Endothelial cell of umbilical vein (primary cell): ENCODE data around the gene RNF224. TPM values are rescaled to one million over a fixed set of nuclear protein-coding genes. Genes with fewer than 3 reads are reported as not detected.

ENCODE experiments used
- BruUV-seq: library from RNA; stranded (reverse); fragments of 400-500 nt; replicated peaks from 2 replicates; lab custom pipeline; 2021; lab: Mats Ljungman, UMichigan
- CTCF ChIA-PET: fragments of 300-600, 350-600 bp; sonication (Branson Sonifier 250); formaldehyde crosslinking; loops from one replicate; lab custom pipeline; 2021; ENCODE audit warnings: antibody characterized with exemption, inconsistent platforms; lab: Charles Lee
- POLR2A ChIA-PET: fragments of 300-600, 350-600 bp; sonication (Branson Sonifier 250); formaldehyde crosslinking; loops from one replicate; lab custom pipeline; 2021; ENCODE audit warnings: antibody characterized with exemption, inconsistent platforms; lab: Charles Lee
- DNase-seq: peaks from one replicate; pipeline ENCODE4 v3.0.0-alpha.2; 2011; ENCODE audit warnings: low read depth, low spot score
- FAIRE-seq: peaks from 2 replicates; lab custom pipeline; 2011; peaks lifted over from hg19 to GRCh38; lab: Jason Lieb, UNC
- H2AFZ ChIP-seq: 2 replicates; pipeline ENCODE4 v1.6.0; 2012; ENCODE audit warnings: low read depth, low read length, control low read depth, inconsistent platforms
- H3K27ac ChIP-seq: 2 replicates; pipeline ENCODE4 v1.5.1; 2011; ENCODE audit warnings: low read depth, mild to moderate bottlenecking, control low read depth, low read length, moderate library complexity; ENCODE audit not compliant: insufficient read depth
- H3K27me3 ChIP-seq, 2 experiments: 2 replicates each; pipeline versions ENCODE4 v1.6.0 to v1.6.1; 2011; ENCODE audit warnings: low read length in 2 of 2, mixed read lengths in 1 of 2; ENCODE audit not compliant: control insufficient read depth in 2 of 2, insufficient read depth in 2 of 2
- H3K36me3 ChIP-seq, 2 experiments: 2 replicates in 1 of 2; 3 replicates in 1 of 2; pipeline ENCODE4 v1.5.1; 2011; ENCODE audit warnings: low read length in 2 of 2, mild to moderate bottlenecking in 1 of 2, moderate library complexity in 1 of 2; ENCODE audit not compliant: control insufficient read depth in 2 of 2, insufficient read depth in 2 of 2; ENCODE audit errors: extremely low read depth in 1 of 2
- H3K4me1 ChIP-seq: 3 replicates; pipeline ENCODE4 v1.5.1; 2011; ENCODE audit warnings: mild to moderate bottlenecking, low read length; ENCODE audit not compliant: control insufficient read depth, insufficient read depth; ENCODE audit errors: extremely low read depth
- H3K4me2 ChIP-seq: 2 replicates; pipeline ENCODE4 v1.6.1; 2011; ENCODE audit warnings: low read length, control low read depth, mixed read lengths; ENCODE audit not compliant: insufficient read depth
- H3K4me3 ChIP-seq, 3 experiments: fragments of 200-600 bp in 1 of 3; sonication (generic), shearing (Covaris generic) in 1 of 3; replicated peaks in 1 of 3; 2 replicates each; pipeline ENCODE4 v1.5.1; 2011 to 2016; ENCODE audit warnings: control low read depth in 3 of 3, low read length in 3 of 3, mild to moderate bottlenecking in 2 of 3, inconsistent platforms in 1 of 3, low read depth in 1 of 3, moderate library complexity in 1 of 3; ENCODE audit not compliant: insufficient read depth in 1 of 3
- H3K79me2 ChIP-seq: 2 replicates; pipeline ENCODE4 v1.6.0; 2012; ENCODE audit warnings: low read length, inconsistent platforms; ENCODE audit not compliant: control insufficient read depth, insufficient read depth
- H3K9ac ChIP-seq: replicated peaks from 2 replicates; pipeline ENCODE3; 2011; ENCODE audit warnings: low read length, control low read depth; ENCODE audit not compliant: insufficient read depth; ENCODE audit errors: extremely low read depth
- H3K9me1 ChIP-seq: replicated peaks from 3 replicates; pipeline ENCODE4 v1.6.0; 2011; ENCODE audit warnings: mild to moderate bottlenecking, low read length; ENCODE audit not compliant: control insufficient read depth, insufficient read depth; ENCODE audit errors: extremely low read depth
- H3K9me3 ChIP-seq: replicated peaks from 2 replicates; pipeline ENCODE4 v1.5.1; 2012; ENCODE audit warnings: low read length, inconsistent platforms; ENCODE audit not compliant: control insufficient read depth, insufficient read depth
- H4K20me1 ChIP-seq: replicated peaks from 2 replicates; pipeline ENCODE3; 2011; ENCODE audit warnings: mild to moderate bottlenecking, low read length; ENCODE audit not compliant: control insufficient read depth, insufficient read depth; ENCODE audit errors: extremely low read depth
- EZH2 ChIP-seq: IDR thresholded peaks from 2 replicates; pipeline ENCODE4 v1.6.1; 2012; ENCODE audit warnings: borderline replicate concordance, low read depth, mild to moderate bottlenecking, moderate library complexity, low read length, inconsistent platforms; ENCODE audit not compliant: severe bottlenecking
- FOS ChIP-seq: IDR thresholded peaks from 2 replicates; pipeline ENCODE4 v1.6.1; 2011; ENCODE audit warnings: mild to moderate bottlenecking, low read length, moderate library complexity, borderline replicate concordance; ENCODE audit not compliant: insufficient read depth
- GATA2 ChIP-seq: IDR thresholded peaks from 2 replicates; pipeline ENCODE4 v1.7.0; 2011; ENCODE audit warnings: low read depth, mild to moderate bottlenecking, moderate library complexity, mixed read lengths, low read length; ENCODE audit not compliant: insufficient read length, insufficient read depth
- JUN ChIP-seq: IDR thresholded peaks from 2 replicates; pipeline ENCODE4 v1.6.1; 2011; ENCODE audit warnings: borderline replicate concordance, low read depth; ENCODE audit not compliant: insufficient read length, insufficient read depth
- MYC ChIP-seq: IDR thresholded peaks from one replicate; pipeline ENCODE4 v1.6.1; 2011; ENCODE audit warnings: mild to moderate bottlenecking, low read depth, low read length
- POLR2A ChIP-seq: IDR thresholded peaks from 2 replicates; pipeline ENCODE4 v1.6.1; 2012; ENCODE audit warnings: low read depth, mild to moderate bottlenecking, control low read depth, low read length
- POLR2AphosphoS5 ChIP-seq: IDR thresholded peaks from 2 replicates; pipeline ENCODE4 v1.6.1; 2012; ENCODE audit warnings: low read depth, mild to moderate bottlenecking, control low read depth, low read length, moderate library complexity; ENCODE audit not compliant: insufficient read depth
- dilution Hi-C: fragments of 300-500 bp; cut with MboI; formaldehyde crosslinking; loops from one replicate; pipeline ENCODE4 v1.15.0; 2019; ENCODE audit warnings: low sequenced_read_pairs; ENCODE audit not compliant: extremely low pct_ligation_motif_present
- intact Hi-C: fragments of 100-400 bp; cut with micrococcal nuclease; formaldehyde crosslinking; loops from one replicate; pipeline ENCODE4 v1.10.0; 2022
- polyA plus RNA-seq, 4 experiments: library from polyadenylated mRNA; depleted of rRNA in 3 of 4; stranded (reverse) in 3 of 4; unstranded in 1 of 4; fragments of >200 nt; gene quantifications; 2 replicates each; pipeline versions ENCODE4 v1.2.1 to v1.2.3, GENCODE V29; 2011 to 2012; ENCODE audit warnings: missing spikeins in 1 of 4
- total RNA-seq: library from RNA; stranded (reverse); gene quantifications from 2 replicates; pipeline ENCODE4 v1.2.3, GENCODE V29; 2021
- TF ChIP-seq, protein P1 (sequence below), 2 donors: IDR thresholded peaks; 1 replicate in 1 of 2; 2 replicates in 1 of 2; pipeline ENCODE4 v1.5.1; 2011; ENCODE audit warnings: low read length in 2 of 2, mild to moderate bottlenecking in 2 of 2, moderate library complexity in 2 of 2, control low read depth in 1 of 2, inconsistent platforms in 1 of 2, low read depth in 1 of 2; ENCODE audit not compliant: insufficient read depth in 1 of 2; ENCODE audit errors: extremely low read depth in 1 of 2
- TF ChIP-seq, protein P2 (sequence below): IDR thresholded peaks from 2 replicates; pipeline ENCODE4 v1.6.1; 2011; ENCODE audit not compliant: insufficient read depth, insufficient read length

RNF224 gene
- total and polyA plus RNA-seq, 2 donors (not counting 3 experiments of a cell fraction or from before 2014, with no cell fraction given), result not detected

DNA sequence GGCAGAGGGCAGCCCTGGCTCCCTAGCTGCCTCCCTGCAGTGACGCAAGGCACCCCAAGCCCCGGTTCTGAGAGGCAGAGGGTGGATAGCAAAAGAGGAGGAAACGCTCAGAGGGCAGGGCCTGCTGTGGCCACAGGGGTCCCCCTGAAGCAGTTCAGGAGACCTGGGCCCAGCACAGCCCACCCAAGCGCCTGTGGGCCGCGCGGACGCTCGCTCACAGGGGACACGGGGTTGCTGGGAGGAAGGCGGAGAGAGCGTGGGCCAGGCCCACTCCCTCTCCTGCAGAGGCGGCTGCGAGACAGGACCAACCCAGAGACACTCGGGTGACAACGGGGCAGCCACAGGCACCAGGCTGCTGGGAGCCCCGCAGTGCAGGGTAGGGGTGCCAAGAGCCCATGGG is 47.5 kb upstream of the RNF224 start:
- H3K4me3 ChIP-seq, result no peak overlapping the region
- H3K4me2 ChIP-seq, result no peak overlapping the region
- no peaks in the 10 kb centered on the region for H3K79me2 ChIP-seq
- no peaks in the 10 kb centered on the region for H4K20me1 ChIP-seq
- H2AFZ ChIP-seq, result no peak overlapping the region
- H3K9ac ChIP-seq, result no peak overlapping the region
- CTCF ChIA-PET, result no interaction called here
- DNase-seq, result no peak
- H3K36me3 ChIP-seq, result peaks cover 0 to 46% of the 10 kb centered on the region in 2 experiments
- POLR2A ChIA-PET, result no interaction called here
- no peak overlapping the region for H3K27ac ChIP-seq
- TF ChIP-seq FOS (no peak), EZH2 (no peak), MYC (no peak), GATA2 (no peak), POLR2AphosphoS5 (no peak), POLR2A (no peak), JUN (no peak)
- TF ChIP-seq, protein P1, sequence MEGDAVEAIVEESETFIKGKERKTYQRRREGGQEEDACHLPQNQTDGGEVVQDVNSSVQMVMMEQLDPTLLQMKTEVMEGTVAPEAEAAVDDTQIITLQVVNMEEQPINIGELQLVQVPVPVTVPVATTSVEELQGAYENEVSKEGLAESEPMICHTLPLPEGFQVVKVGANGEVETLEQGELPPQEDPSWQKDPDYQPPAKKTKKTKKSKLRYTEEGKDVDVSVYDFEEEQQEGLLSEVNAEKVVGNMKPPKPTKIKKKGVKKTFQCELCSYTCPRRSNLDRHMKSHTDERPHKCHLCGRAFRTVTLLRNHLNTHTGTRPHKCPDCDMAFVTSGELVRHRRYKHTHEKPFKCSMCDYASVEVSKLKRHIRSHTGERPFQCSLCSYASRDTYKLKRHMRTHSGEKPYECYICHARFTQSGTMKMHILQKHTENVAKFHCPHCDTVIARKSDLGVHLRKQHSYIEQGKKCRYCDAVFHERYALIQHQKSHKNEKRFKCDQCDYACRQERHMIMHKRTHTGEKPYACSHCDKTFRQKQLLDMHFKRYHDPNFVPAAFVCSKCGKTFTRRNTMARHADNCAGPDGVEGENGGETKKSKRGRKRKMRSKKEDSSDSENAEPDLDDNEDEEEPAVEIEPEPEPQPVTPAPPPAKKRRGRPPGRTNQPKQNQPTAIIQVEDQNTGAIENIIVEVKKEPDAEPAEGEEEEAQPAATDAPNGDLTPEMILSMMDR (IDR thresholded peaks at IDR 0.05; ENCODE audit: extremely low read depth in 1 of 2, insufficient read depth in 1 of 2, low read depth in 1 of 2, low read length in 2 of 2), result no peak
- TF ChIP-seq, protein P2, sequence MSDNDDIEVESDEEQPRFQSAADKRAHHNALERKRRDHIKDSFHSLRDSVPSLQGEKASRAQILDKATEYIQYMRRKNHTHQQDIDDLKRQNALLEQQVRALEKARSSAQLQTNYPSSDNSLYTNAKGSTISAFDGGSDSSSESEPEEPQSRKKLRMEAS, result no peak
- H3K9me1 ChIP-seq, result no peaks in the 10 kb centered on the region
- H3K27me3 ChIP-seq, result no peaks in the 10 kb centered on the region
- no peaks in the 10 kb centered on the region for H3K9me3 ChIP-seq
- no peak for FAIRE-seq
- BruUV-seq, result no TSS peak
- peaks cover 6% of the 10 kb centered on the region for H3K4me1 ChIP-seq
- dilution Hi-C loops, result no loop called here
- intact Hi-C loops, result loop anchor here (5.0 kb wide), 1 partner anchor 62 kb away; no protein-coding TSS in a partner anchor
